Esophagus (tissue), 2 donors: Measurements from ENCODE around the gene DCST1. TPM values are rescaled to one million over a fixed set of nuclear protein-coding genes. Genes with fewer than 3 reads are reported as not detected.

ENCODE experiments used
- H3K27ac ChIP-seq, 2 donors: one replicate each; pipeline ENCODE4 v1.5.1; 2013; ENCODE audit warnings: low read depth in 2 of 2, mild to moderate bottlenecking in 2 of 2, inconsistent platforms in 1 of 2, low read length in 1 of 2, moderate library complexity in 1 of 2
- H3K27me3 ChIP-seq, 2 donors: one replicate each; pipeline ENCODE4 v1.6.1; 2013; ENCODE audit warnings: low read length in 2 of 2, control low read depth in 1 of 2, mild to moderate bottlenecking in 1 of 2; ENCODE audit not compliant: insufficient read depth in 2 of 2, control insufficient read depth in 1 of 2
- H3K36me3 ChIP-seq, 2 donors: one replicate each; pipeline ENCODE4 v1.6.1; 2013; ENCODE audit warnings: low read length in 1 of 2; ENCODE audit not compliant: control insufficient read depth in 2 of 2, insufficient read depth in 2 of 2
- H3K4me1 ChIP-seq, 2 donors: one replicate each; pipeline ENCODE4 v1.6.1; 2013; ENCODE audit warnings: low read length in 1 of 2; ENCODE audit not compliant: control insufficient read depth in 2 of 2, insufficient read depth in 2 of 2
- H3K4me3 ChIP-seq, 2 donors: one replicate each; pipeline ENCODE4 v1.5.1; 2013; ENCODE audit warnings: low read length in 2 of 2, mild to moderate bottlenecking in 2 of 2, low read depth in 1 of 2, moderate library complexity in 1 of 2
- H3K9me3 ChIP-seq, 2 donors: one replicate each; pipeline ENCODE4 v1.6.1; 2013; ENCODE audit warnings: mild to moderate bottlenecking in 2 of 2, low read depth in 1 of 2, low read length in 1 of 2, moderate library complexity in 1 of 2; ENCODE audit not compliant: control insufficient read depth in 2 of 2, insufficient read depth in 1 of 2
- WGBS, 2 donors: extraction: QIAGEN DNeasy Blood & Tissue Kit; methylation state at CpG; one replicate each; pipeline ENCODE4 v1.1.7; 2013; 5-methylcytosine and 5-hydroxymethylcytosine counted together
- polyA plus RNA-seq, 2 donors: library from polyadenylated mRNA; stranded (reverse); fragments of 200-250 nt; gene quantifications; one replicate each; pipeline ENCODE4 v1.2.3, GENCODE V29; 2013
- donor health status: healthy with polysubstance abuse.
- donor health status: Bipolar disorder and iron deficiency.

Gene DCST1
- polyA plus RNA-seq, 2 donors = 0.14 to 0.29 TPM

- peaks cover 0 to 15% of the 10 kb centered on the region in 2 donors for H3K4me1 ChIP-seq
- 80 to 87% methylated on average over 15 of the region's 15 CpGs for WGBS, 2 donors
- no peaks in the 10 kb centered on the region for H3K27me3 ChIP-seq
- H3K36me3 ChIP-seq = no peaks in the 10 kb centered on the region
- H3K9me3 ChIP-seq = no peaks in the 10 kb centered on the region
- H3K27ac ChIP-seq = no peak overlapping the region
- H3K4me3 ChIP-seq = no peak overlapping the region
These were observed 3.3 kb upstream of the DCST1 start for GRCh38 chr1:155030243-155030795.

- 83 to 85% methylated on average over 11 of the region's 11 CpGs for WGBS, 2 donors
- Histone ChIP-seq H3K4me3 (no peak overlapping the region), H3K4me1 (peaks cover 0 to 15% of the 10 kb centered on the region in 2 donors), H3K27me3 (no peaks in the 10 kb centered on the region), H3K9me3 (no peaks in the 10 kb centered on the region), H3K36me3 (no peaks in the 10 kb centered on the region), H3K27ac (no peak overlapping the region)
These were observed 2.7 kb upstream of the DCST1 start for GRCh38 chr1:155030899-155031298.

GRCh38 chr1:155032886-155033285 is 738 bp upstream of the DCST1 start:
- Histone ChIP-seq H3K27me3 (no peaks in the 10 kb centered on the region), H3K4me3 (no peak overlapping the region), H3K4me1 (peaks cover 0 to 19% of the 10 kb centered on the region in 2 donors), H3K36me3 (no peaks in the 10 kb centered on the region), H3K9me3 (no peaks in the 10 kb centered on the region), H3K27ac (no peak overlapping the region)
- whole genome bisulfite sequencing, 2 donors = 85 to 86% methylated on average over 12 of the region's 12 CpGs

GRCh38 chr1:155034318-155035208 is 939 bp downstream of the DCST1 start:
- Histone ChIP-seq H3K4me1 (peaks cover 3 to 31% of the 10 kb centered on the region in 2 donors), H3K27ac (no peak overlapping the region)

GRCh38 chr1:155035936-155036335 is 2.3 kb downstream of the DCST1 start:
- peaks cover 3 to 31% of the 10 kb centered on the region in 2 donors for H3K4me1 ChIP-seq
- 74 to 83% methylated on average over 2 of the region's 2 CpGs for WGBS, 2 donors
- no peak overlapping the region for H3K27ac ChIP-seq
- H3K36me3 ChIP-seq = no peaks in the 10 kb centered on the region
- no peak overlapping the region for H3K4me3 ChIP-seq
- H3K27me3 ChIP-seq = no peaks in the 10 kb centered on the region
- H3K9me3 ChIP-seq = no peaks in the 10 kb centered on the region

More at GRCh38 chr1:155034318-155035208, 939 bp downstream of the DCST1 start:
- H3K36me3 ChIP-seq = no peaks in the 10 kb centered on the region
- H3K27me3 ChIP-seq = no peaks in the 10 kb centered on the region
- 65 to 73% methylated on average over 20 of the region's 20 CpGs for WGBS, 2 donors
- no peak overlapping the region for H3K4me3 ChIP-seq
- no peaks in the 10 kb centered on the region for H3K9me3 ChIP-seq

- Histone ChIP-seq H3K27ac (peak overlapping the region; percentile 91 to 97), H3K27me3 (no peaks in the 10 kb centered on the region), H3K4me1 (peaks cover 3 to 31% of the 10 kb centered on the region in 2 donors), H3K9me3 (no peaks in the 10 kb centered on the region), H3K4me3 (no peak overlapping the region), H3K36me3 (no peaks in the 10 kb centered on the region)
- WGBS, 2 donors = 84 to 85% methylated on average over 3 of the region's 3 CpGs
These were observed 3.4 kb downstream of the DCST1 start for GRCh38 chr1:155037043-155037442.

GRCh38 chr1:155037851-155038441 is 4.3 kb downstream of the DCST1 start:
- Histone ChIP-seq H3K9me3 (no peaks in the 10 kb centered on the region), H3K27ac (peak overlapping the region; percentile 91 to 97), H3K36me3 (no peaks in the 10 kb centered on the region), H3K4me1 (peaks cover 3 to 31% of the 10 kb centered on the region in 2 donors), H3K4me3 (no peak overlapping the region), H3K27me3 (no peaks in the 10 kb centered on the region)
- 54 to 74% methylated on average over 6 of the region's 6 CpGs for WGBS, 2 donors

- H3K4me1 ChIP-seq = peaks cover 3 to 29% of the 10 kb centered on the region in 2 donors
- no peaks in the 10 kb centered on the region for H3K27me3 ChIP-seq
- no peaks in the 10 kb centered on the region for H3K36me3 ChIP-seq
- WGBS, 2 donors = 24 to 36% methylated on average over 8 of the region's 8 CpGs
- H3K4me3 ChIP-seq = no peak overlapping the region
- H3K27ac ChIP-seq = peak overlapping the region; percentile 91 to 97
- H3K9me3 ChIP-seq = no peaks in the 10 kb centered on the region
These were observed 5.1 kb downstream of the DCST1 start for GRCh38 chr1:155038602-155039307.

- Histone ChIP-seq H3K27ac (peak overlapping the region; percentile 88 to 97), H3K27me3 (no peaks in the 10 kb centered on the region), H3K36me3 (no peaks in the 10 kb centered on the region), H3K9me3 (no peaks in the 10 kb centered on the region), H3K4me3 (no peak overlapping the region), H3K4me1 (peaks cover 3 to 26% of the 10 kb centered on the region in 2 donors)
- 69 to 78% methylated on average over 4 of the region's 4 CpGs for WGBS, 2 donors
These were observed 5.7 kb downstream of the DCST1 start for GRCh38 chr1:155039308-155039669.
